ENCODE measurements around the gene PCDHA11. TPM values are rescaled to one million over a fixed set of nuclear protein-coding genes. Genes with fewer than 3 reads are reported as not detected.
A peak's percentile ranks its signal among the peaks of the same experiment; 100 is the strongest.

Gene PCDHA11
- total RNA-seq, 6 experiments from 2014 or later = 0.07 to 0.14 (median 0.11) TPM; not detected in 2

DNA sequence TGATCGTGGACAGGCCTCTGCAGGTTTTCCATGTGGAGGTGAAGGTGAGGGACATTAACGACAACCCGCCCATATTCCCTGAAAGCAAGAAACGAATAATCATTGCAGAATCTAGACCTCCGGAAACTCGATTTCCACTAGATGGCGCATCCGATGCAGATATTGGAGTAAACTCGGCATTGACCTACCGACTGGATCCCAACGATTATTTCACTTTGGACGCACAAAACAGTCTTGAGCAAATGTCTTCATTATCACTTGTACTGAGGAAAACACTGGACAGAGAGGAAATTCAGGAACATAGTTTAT lies 13.8 kb downstream of the PCDHA11 start:
- no peak overlapping the region for H3K27ac Mint-ChIP-seq
- H3K36me3 Mint-ChIP-seq (ENCODE audit: low read depth) = peaks cover 4% of the 10 kb centered on the region; the same call in 1 of the 2 replicates
- H3K9me3 Mint-ChIP-seq = peaks cover 20% of the 10 kb centered on the region
- TF ChIP-seq, protein P1, sequence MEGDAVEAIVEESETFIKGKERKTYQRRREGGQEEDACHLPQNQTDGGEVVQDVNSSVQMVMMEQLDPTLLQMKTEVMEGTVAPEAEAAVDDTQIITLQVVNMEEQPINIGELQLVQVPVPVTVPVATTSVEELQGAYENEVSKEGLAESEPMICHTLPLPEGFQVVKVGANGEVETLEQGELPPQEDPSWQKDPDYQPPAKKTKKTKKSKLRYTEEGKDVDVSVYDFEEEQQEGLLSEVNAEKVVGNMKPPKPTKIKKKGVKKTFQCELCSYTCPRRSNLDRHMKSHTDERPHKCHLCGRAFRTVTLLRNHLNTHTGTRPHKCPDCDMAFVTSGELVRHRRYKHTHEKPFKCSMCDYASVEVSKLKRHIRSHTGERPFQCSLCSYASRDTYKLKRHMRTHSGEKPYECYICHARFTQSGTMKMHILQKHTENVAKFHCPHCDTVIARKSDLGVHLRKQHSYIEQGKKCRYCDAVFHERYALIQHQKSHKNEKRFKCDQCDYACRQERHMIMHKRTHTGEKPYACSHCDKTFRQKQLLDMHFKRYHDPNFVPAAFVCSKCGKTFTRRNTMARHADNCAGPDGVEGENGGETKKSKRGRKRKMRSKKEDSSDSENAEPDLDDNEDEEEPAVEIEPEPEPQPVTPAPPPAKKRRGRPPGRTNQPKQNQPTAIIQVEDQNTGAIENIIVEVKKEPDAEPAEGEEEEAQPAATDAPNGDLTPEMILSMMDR (IDR thresholded peaks at IDR 0.05) = 0 out of 2 replicates have a peak, but pooled peaks have one; percentile 6
- DNase-seq = no peak
- H3K27me3 Mint-ChIP-seq (ENCODE audit: insufficient read depth) = no peaks in the 10 kb centered on the region
- H3K4me1 Mint-ChIP-seq (ENCODE audit: low read depth) = no peaks in the 10 kb centered on the region
- no peak overlapping the region for H3K4me3 Mint-ChIP-seq

DNA sequence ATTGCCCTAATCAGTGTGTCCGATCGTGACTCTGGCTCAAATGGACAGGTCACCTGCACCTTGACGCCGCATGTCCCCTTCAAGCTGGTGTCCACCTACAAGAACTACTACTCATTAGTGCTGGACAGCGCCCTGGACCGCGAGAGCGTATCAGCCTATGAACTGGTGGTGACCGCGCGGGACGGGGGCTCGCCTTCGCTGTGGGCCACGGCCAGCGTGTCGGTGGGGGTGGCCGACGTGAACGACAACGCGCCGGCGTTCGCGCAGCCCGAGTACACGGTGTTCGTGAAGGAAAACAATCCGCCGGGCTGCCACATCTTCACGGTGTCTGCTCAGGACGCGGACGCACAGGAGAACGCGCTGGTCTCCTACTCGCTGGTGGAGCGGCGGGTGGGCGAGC lies 14.6 kb downstream of the PCDHA11 start:
- H3K9me3 Mint-ChIP-seq = peaks cover 24% of the 10 kb centered on the region
- H3K4me1 Mint-ChIP-seq (ENCODE audit: low read depth) = no peaks in the 10 kb centered on the region
- H3K27me3 Mint-ChIP-seq (ENCODE audit: insufficient read depth) = no peaks in the 10 kb centered on the region
- no peak for DNase-seq
- H3K4me3 Mint-ChIP-seq = no peak overlapping the region
- TF ChIP-seq, protein P1 (IDR thresholded peaks at IDR 0.05) = no peak
- H3K27ac Mint-ChIP-seq = no peak overlapping the region
- peaks cover 4% of the 10 kb centered on the region; the same call in 1 of the 2 replicates for H3K36me3 Mint-ChIP-seq (ENCODE audit: low read depth)

DNA sequence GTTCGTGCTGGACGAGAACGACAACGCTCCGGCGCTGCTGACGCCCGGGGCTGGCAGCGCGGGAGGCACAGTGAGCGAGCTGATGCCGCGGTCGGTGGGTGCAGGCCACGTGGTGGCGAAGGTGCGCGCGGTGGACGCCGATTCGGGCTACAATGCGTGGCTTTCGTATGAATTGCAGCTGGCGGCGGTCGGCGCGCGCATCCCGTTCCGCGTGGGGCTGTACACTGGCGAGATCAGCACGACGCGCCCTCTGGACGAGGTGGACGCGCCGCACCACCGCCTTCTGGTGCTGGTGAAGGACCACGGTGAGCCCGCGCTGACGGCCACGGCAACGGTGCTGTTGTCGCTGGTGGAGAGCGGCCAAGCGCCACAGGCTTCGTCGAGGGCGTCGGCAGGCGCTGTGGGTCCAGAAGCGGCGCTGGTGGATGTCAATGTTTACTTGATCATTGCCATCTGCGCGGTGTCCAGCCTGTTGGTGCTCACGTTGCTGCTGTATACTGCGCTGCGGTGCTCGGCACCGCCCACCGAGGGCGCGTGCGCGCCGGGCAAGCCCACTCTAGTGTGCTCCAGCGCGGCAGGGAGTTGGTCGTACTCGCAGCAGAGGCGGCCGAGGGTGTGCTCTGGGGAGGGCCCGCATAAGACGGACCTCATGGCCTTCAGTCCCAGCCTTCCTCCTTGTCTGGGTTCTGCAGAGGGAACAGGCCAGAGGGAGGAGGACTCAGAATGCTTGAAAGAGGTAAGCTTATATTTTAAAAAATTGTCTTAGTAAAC lies 15.4 kb downstream of the PCDHA11 start:
- H3K4me3 Mint-ChIP-seq = no peak overlapping the region
- H3K4me1 Mint-ChIP-seq (ENCODE audit: low read depth) = no peaks in the 10 kb centered on the region
- H3K36me3 Mint-ChIP-seq (ENCODE audit: low read depth) = peaks cover 4% of the 10 kb centered on the region; the same call in 1 of the 2 replicates
- H3K27me3 Mint-ChIP-seq (ENCODE audit: insufficient read depth) = no peaks in the 10 kb centered on the region
- H3K9me3 Mint-ChIP-seq = peaks cover 24% of the 10 kb centered on the region
- H3K27ac Mint-ChIP-seq = no peak overlapping the region
- TF ChIP-seq, protein P1 (IDR thresholded peaks at IDR 0.05) = no peak
- DNase-seq = no peak

DNA sequence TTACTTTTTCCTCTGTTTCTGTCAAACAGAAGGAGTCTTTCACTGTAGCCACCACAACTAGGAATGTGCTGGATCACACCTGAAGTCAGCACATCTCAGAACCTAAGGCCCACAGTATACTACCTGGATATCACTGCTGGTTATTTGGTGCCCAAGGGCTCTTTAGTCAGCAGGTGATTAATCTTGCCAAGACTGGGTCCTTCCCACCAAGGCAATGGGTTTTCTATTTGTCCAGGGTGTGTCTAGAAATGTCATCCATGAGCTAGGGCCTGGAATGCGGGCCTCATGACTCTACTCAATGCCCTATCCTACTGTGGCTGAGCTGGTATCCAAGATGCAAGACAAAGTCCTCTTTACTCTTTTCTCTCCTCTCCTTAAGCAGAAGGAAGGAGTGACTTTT lies 47.6 kb downstream of the PCDHA11 start:
- Mint-ChIP-seq H3K27me3 (ENCODE audit: insufficient read depth) (peaks cover 2% of the 10 kb centered on the region; the same call in 1 of the 2 replicates), H3K4me1 (ENCODE audit: low read depth) (no peaks in the 10 kb centered on the region), H3K4me3 (no peak overlapping the region), H3K27ac (no peak overlapping the region), H3K36me3 (ENCODE audit: low read depth) (no peaks in the 10 kb centered on the region), H3K9me3 (peaks cover 64% of the 10 kb centered on the region)
- no peak for DNase-seq
- TF ChIP-seq, protein P1 (IDR thresholded peaks at IDR 0.05) = no peak

Other genes with a start within 250 kb of the PCDHA11 start
- 1 to 10 TPM in 5 of 6 experiments, under 1 TPM in 1; 0.84 to 1.9 (median 1.3) TPM for gene CD14, start 235.8 kb upstream of the PCDHA11 start, total RNA-seq (2021; fragmentation: NEBNext Ultra II Directional; extraction: Animal tissue kit (Norgen Biotek cat#: 25700))
- gene TMCO6, start 229.5 kb upstream of the PCDHA11 start, total RNA-seq (2021; fragmentation: NEBNext Ultra II Directional; extraction: Animal tissue kit (Norgen Biotek cat#: 25700)) = 1 to 10 TPM; 3.6 to 7.2 (median 6.1) TPM
- gene NDUFA2, start 221.3 kb upstream of the PCDHA11 start, total RNA-seq (2021; fragmentation: NEBNext Ultra II Directional; extraction: Animal tissue kit (Norgen Biotek cat#: 25700)) = 10 to 100 TPM; 60.5 to 73.9 (median 67.0) TPM
- 100 to 1,000 TPM in 4 of 6 experiments, 10 to 100 TPM in 2; 83.3 to 116 (median 109) TPM for gene IK, start 221.1 kb upstream of the PCDHA11 start, total RNA-seq (2021; fragmentation: NEBNext Ultra II Directional; extraction: Animal tissue kit (Norgen Biotek cat#: 25700))
- gene WDR55, start 204.1 kb upstream of the PCDHA11 start, total RNA-seq (2021; fragmentation: NEBNext Ultra II Directional; extraction: Animal tissue kit (Norgen Biotek cat#: 25700)) = 10 to 100 TPM; 23.7 to 28.3 (median 25.8) TPM
- gene DND1, start 195.4 kb upstream of the PCDHA11 start, total RNA-seq (2021; fragmentation: NEBNext Ultra II Directional; extraction: Animal tissue kit (Norgen Biotek cat#: 25700)) = under 1 TPM; 0.26 to 0.59 (median 0.41) TPM
- 100 to 1,000 TPM in 1 of 6 experiments, 10 to 100 TPM in 5; 89.1 to 102 (median 96.8) TPM for gene HARS1, start 177.6 kb upstream of the PCDHA11 start, total RNA-seq (2021; fragmentation: NEBNext Ultra II Directional; extraction: Animal tissue kit (Norgen Biotek cat#: 25700))
- 10 to 100 TPM; 22.1 to 23.5 (median 22.9) TPM for gene HARS2, start 177.5 kb upstream of the PCDHA11 start, total RNA-seq (2021; fragmentation: NEBNext Ultra II Directional; extraction: Animal tissue kit (Norgen Biotek cat#: 25700))
- gene ZMAT2, start 168.5 kb upstream of the PCDHA11 start, total RNA-seq (2021; fragmentation: NEBNext Ultra II Directional; extraction: Animal tissue kit (Norgen Biotek cat#: 25700)) = 10 to 100 TPM; 59.1 to 68.5 (median 63.8) TPM
- gene PCDHA1, start 82.8 kb upstream of the PCDHA11 start, total RNA-seq (2021; fragmentation: NEBNext Ultra II Directional; extraction: Animal tissue kit (Norgen Biotek cat#: 25700)) = under 1 TPM; 0.09 to 0.22 (median 0.14) TPM
- gene PCDHA2, start 74.1 kb upstream of the PCDHA11 start, total RNA-seq (2021; fragmentation: NEBNext Ultra II Directional; extraction: Animal tissue kit (Norgen Biotek cat#: 25700)) = under 1 TPM in 1 of 6 experiments, not detected in 5; 0.13 TPM
- gene PCDHA3, start 67.9 kb upstream of the PCDHA11 start, total RNA-seq (2021; fragmentation: NEBNext Ultra II Directional; extraction: Animal tissue kit (Norgen Biotek cat#: 25700)) = under 1 TPM in 1 of 6 experiments, not detected in 5; 0.05 TPM
- gene PCDHA4, start 61.9 kb upstream of the PCDHA11 start, total RNA-seq (2021; fragmentation: NEBNext Ultra II Directional; extraction: Animal tissue kit (Norgen Biotek cat#: 25700)) = under 1 TPM in 1 of 6 experiments, not detected in 5; 0.05 TPM
- not detected for gene PCDHA5, start 47.3 kb upstream of the PCDHA11 start, total RNA-seq (2021; fragmentation: NEBNext Ultra II Directional; extraction: Animal tissue kit (Norgen Biotek cat#: 25700))
- under 1 TPM in 3 of 6 experiments, not detected in 3; 0.07 to 0.09 (median 0.08) TPM for gene PCDHA6, start 41.0 kb upstream of the PCDHA11 start, total RNA-seq (2021; fragmentation: NEBNext Ultra II Directional; extraction: Animal tissue kit (Norgen Biotek cat#: 25700))
- under 1 TPM; 0.09 to 0.26 (median 0.20) TPM for gene PCDHA7, start 34.7 kb upstream of the PCDHA11 start, total RNA-seq (2021; fragmentation: NEBNext Ultra II Directional; extraction: Animal tissue kit (Norgen Biotek cat#: 25700))
- under 1 TPM in 2 of 6 experiments, not detected in 4; 0.05 to 0.12 TPM for gene PCDHA8, start 27.8 kb upstream of the PCDHA11 start, total RNA-seq (2021; fragmentation: NEBNext Ultra II Directional; extraction: Animal tissue kit (Norgen Biotek cat#: 25700))
- under 1 TPM in 1 of 6 experiments, not detected in 5; 0.03 TPM for gene PCDHA9, start 20.6 kb upstream of the PCDHA11 start, total RNA-seq (2021; fragmentation: NEBNext Ultra II Directional; extraction: Animal tissue kit (Norgen Biotek cat#: 25700))
- gene PCDHA10, start 13.1 kb upstream of the PCDHA11 start, total RNA-seq (2021; fragmentation: NEBNext Ultra II Directional; extraction: Animal tissue kit (Norgen Biotek cat#: 25700)) = not detected
- gene PCDHA12, start 6.4 kb downstream of the PCDHA11 start, total RNA-seq (2021; fragmentation: NEBNext Ultra II Directional; extraction: Animal tissue kit (Norgen Biotek cat#: 25700)) = under 1 TPM in 5 of 6 experiments, not detected in 1; 0.09 to 0.34 (median 0.20) TPM
- not detected for gene PCDHA13, start 13.2 kb downstream of the PCDHA11 start, total RNA-seq (2021; fragmentation: NEBNext Ultra II Directional; extraction: Animal tissue kit (Norgen Biotek cat#: 25700))
- not detected for gene PCDHAC1, start 57.3 kb downstream of the PCDHA11 start, total RNA-seq (2021; fragmentation: NEBNext Ultra II Directional; extraction: Animal tissue kit (Norgen Biotek cat#: 25700))
- not detected for gene PCDHAC2, start 97.5 kb downstream of the PCDHA11 start, total RNA-seq (2021; fragmentation: NEBNext Ultra II Directional; extraction: Animal tissue kit (Norgen Biotek cat#: 25700))
- gene PCDHB1, start 182.4 kb downstream of the PCDHA11 start, total RNA-seq (2021; fragmentation: NEBNext Ultra II Directional; extraction: Animal tissue kit (Norgen Biotek cat#: 25700)) = not detected
- gene PCDHB2, start 225.7 kb downstream of the PCDHA11 start, total RNA-seq (2021; fragmentation: NEBNext Ultra II Directional; extraction: Animal tissue kit (Norgen Biotek cat#: 25700)) = 1 to 10 TPM; 4.1 to 8.6 (median 5.3) TPM
- gene PCDHB3, start 231.5 kb downstream of the PCDHA11 start, total RNA-seq (2021; fragmentation: NEBNext Ultra II Directional; extraction: Animal tissue kit (Norgen Biotek cat#: 25700)) = under 1 TPM; 0.20 to 0.36 (median 0.30) TPM

Measured in HFFc6 (cell line).